WERI-Rb-1 (cell line): ENCODE measurements around the gene JAK3.

Experiments used
- DNase-seq: peaks from one replicate; pipeline ENCODE4 v3.0.0-alpha.2; 2020
- H3K27ac ChIP-seq: fragments of 250-450 bp; sonication (Bioruptor Pico); 2 replicates; pipeline ENCODE4 v1.5.1; 2020; ENCODE audit warnings: mild to moderate bottlenecking, moderate library complexity
- H3K27me3 ChIP-seq: fragments of 250-450 bp; sonication (Bioruptor Pico); 2 replicates; pipeline ENCODE4 v1.5.1; 2021; ENCODE audit warnings: mild to moderate bottlenecking, low read depth, moderate library complexity; ENCODE audit not compliant: insufficient read depth, severe bottlenecking
- H3K36me3 ChIP-seq: fragments of 250-450 bp; sonication (Bioruptor Pico); 2 replicates; pipeline ENCODE4 v1.5.1; 2020; ENCODE audit warnings: mild to moderate bottlenecking, moderate library complexity
- H3K4me3 ChIP-seq: 2 replicates; pipeline ENCODE4 v1.5.1; 2011; ENCODE audit warnings: low read depth, mild to moderate bottlenecking, control low read depth, low read length
- H3K9me3 ChIP-seq: fragments of 250-450 bp; sonication (Bioruptor Pico); 2 replicates; pipeline ENCODE4 v1.5.1; 2021; ENCODE audit warnings: mild to moderate bottlenecking, moderate library complexity; ENCODE audit not compliant: severe bottlenecking
- TF ChIP-seq, protein P1 (sequence below): IDR thresholded peaks from 2 replicates; pipeline ENCODE4 v1.5.1; 2011; ENCODE audit warnings: low read depth, mild to moderate bottlenecking, control low read depth, inconsistent platforms, low read length

The JAK3 gene

DNA sequence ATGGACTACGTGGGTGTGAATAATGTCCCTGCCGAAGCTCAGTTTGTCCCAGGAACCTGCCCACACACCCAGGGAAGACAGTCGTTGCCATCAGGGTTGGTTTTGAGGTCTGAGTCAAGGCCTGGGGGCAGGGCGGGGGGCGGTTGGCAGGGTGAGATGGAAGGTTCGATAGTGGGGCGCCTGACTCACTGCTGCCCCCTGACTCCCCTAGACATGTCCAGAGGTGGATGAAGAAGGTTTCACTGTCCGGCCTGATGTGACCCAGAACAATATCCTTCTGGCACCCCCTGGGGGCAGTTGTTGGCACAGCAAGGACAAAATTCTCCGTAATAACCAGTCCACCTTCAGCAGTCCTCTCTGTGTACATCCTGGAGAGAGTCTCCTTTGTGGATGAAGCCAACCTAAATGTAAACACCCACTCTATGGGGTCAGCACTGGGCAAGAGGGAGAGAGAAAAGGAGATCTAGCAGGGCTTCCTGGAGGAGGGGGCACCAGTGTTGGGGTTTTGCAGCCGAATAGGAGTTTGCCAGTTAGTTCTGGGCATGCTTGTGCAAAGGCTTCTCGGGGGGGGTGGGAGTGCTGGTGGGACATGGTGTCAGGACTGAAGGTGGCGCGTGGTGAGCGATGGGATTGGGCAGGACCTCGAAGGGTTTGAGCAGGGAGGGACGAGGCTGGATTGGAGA is 72.4 kb downstream of the JAK3 start:
- Histone ChIP-seq H3K27me3 (no peaks in the 10 kb centered on the region), H3K9me3 (no peaks in the 10 kb centered on the region), H3K36me3 (peaks cover 7% of the 10 kb centered on the region), H3K27ac (no peak overlapping the region), H3K4me3 (no peak overlapping the region)
- peak; percentile 37 for DNase-seq
- TF ChIP-seq, protein P1, sequence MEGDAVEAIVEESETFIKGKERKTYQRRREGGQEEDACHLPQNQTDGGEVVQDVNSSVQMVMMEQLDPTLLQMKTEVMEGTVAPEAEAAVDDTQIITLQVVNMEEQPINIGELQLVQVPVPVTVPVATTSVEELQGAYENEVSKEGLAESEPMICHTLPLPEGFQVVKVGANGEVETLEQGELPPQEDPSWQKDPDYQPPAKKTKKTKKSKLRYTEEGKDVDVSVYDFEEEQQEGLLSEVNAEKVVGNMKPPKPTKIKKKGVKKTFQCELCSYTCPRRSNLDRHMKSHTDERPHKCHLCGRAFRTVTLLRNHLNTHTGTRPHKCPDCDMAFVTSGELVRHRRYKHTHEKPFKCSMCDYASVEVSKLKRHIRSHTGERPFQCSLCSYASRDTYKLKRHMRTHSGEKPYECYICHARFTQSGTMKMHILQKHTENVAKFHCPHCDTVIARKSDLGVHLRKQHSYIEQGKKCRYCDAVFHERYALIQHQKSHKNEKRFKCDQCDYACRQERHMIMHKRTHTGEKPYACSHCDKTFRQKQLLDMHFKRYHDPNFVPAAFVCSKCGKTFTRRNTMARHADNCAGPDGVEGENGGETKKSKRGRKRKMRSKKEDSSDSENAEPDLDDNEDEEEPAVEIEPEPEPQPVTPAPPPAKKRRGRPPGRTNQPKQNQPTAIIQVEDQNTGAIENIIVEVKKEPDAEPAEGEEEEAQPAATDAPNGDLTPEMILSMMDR = peak; percentile 58
